Lower leg skin (tissue), 4 donors: ENCODE measurements around the gene TNFSF8. TPM values are rescaled to one million over a fixed set of nuclear protein-coding genes. Genes with fewer than 3 reads are reported as not detected.

Experiments used
- DNase-seq, 2 donors: peaks; one replicate each; pipeline ENCODE4 v3.0.0-alpha.2; 2019; ENCODE audit warnings: low spot score in 2 of 2
- H3K4me3 ChIP-seq: fragments of 200-600 bp; sonication (generic); 2 replicates; pipeline ENCODE4 v1.5.1; 2017; ENCODE audit warnings: mild to moderate bottlenecking, low read depth; ENCODE audit not compliant: poor library complexity, severe bottlenecking
- POLR2A ChIP-seq, 2 donors: fragments of 450-650 bp; IDR thresholded peaks; one replicate each; pipeline ENCODE4 v1.6.1; 2016 to 2017; ENCODE audit warnings: antibody characterized with exemption in 2 of 2, mild to moderate bottlenecking in 1 of 2, moderate library complexity in 1 of 2
- WGBS, 2 donors: methylation state at CpG; one replicate each; pipeline ENCODE4 v1.1.5; 2018; 5-methylcytosine and 5-hydroxymethylcytosine counted together
- intact Hi-C: fragments of 100-400 bp; cut with DNase I; formaldehyde crosslinking; loops from one replicate; pipeline ENCODE4 v1.15.0; 2023; ENCODE audit warnings: low total_unique reads
- total RNA-seq, 4 donors: library from RNA; depleted of rRNA; stranded (reverse); fragments of >200 nt; gene quantifications; one replicate each; pipeline ENCODE4 v1.1.0, GENCODE V29; 2016
- TF ChIP-seq, protein P1 (sequence below), 3 donors: fragments of 450-650 bp; IDR thresholded peaks; one replicate each; pipeline ENCODE4 v1.5.1; 2016; ENCODE audit warnings: antibody characterized with exemption in 3 of 3, mild to moderate bottlenecking in 3 of 3, moderate library complexity in 2 of 3

TNFSF8 gene
- total RNA-seq, 4 donors from 2014 or later = 0.27 to 2.5 (median 0.93) TPM

DNA sequence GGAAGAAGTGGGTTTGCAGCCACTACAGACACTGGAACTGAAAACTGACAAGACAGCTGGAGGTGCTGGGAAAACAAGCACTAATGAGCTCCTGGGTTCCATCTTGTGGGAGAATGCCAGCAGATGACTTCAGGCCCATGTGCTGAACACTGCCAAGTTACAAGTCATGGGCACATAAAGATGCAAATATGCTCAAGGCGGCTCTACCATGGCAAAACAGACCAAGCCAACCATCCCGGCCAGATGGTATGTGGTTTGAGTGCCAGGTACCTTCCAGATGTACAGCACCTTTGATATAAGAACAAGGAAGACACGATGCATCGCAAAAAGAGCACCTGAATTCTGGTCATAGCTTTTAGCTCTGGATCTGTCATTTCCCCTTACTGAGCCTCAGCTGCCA, 19.9 kb downstream of the TNFSF8 start:
- no peak overlapping the region for H3K4me3 ChIP-seq
- DNase-seq = no peak
- intact Hi-C loops = loop anchor here (5.0 kb wide), 1 partner anchor 173 kb away; no protein-coding TSS in a partner anchor
- WGBS, 2 donors = 48 to 66% methylated on average over 4 of the region's 4 CpGs
- no peak for TF ChIP-seq POLR2A (IDR thresholded peaks at IDR 0.05)
- TF ChIP-seq, protein P1, sequence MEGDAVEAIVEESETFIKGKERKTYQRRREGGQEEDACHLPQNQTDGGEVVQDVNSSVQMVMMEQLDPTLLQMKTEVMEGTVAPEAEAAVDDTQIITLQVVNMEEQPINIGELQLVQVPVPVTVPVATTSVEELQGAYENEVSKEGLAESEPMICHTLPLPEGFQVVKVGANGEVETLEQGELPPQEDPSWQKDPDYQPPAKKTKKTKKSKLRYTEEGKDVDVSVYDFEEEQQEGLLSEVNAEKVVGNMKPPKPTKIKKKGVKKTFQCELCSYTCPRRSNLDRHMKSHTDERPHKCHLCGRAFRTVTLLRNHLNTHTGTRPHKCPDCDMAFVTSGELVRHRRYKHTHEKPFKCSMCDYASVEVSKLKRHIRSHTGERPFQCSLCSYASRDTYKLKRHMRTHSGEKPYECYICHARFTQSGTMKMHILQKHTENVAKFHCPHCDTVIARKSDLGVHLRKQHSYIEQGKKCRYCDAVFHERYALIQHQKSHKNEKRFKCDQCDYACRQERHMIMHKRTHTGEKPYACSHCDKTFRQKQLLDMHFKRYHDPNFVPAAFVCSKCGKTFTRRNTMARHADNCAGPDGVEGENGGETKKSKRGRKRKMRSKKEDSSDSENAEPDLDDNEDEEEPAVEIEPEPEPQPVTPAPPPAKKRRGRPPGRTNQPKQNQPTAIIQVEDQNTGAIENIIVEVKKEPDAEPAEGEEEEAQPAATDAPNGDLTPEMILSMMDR (IDR thresholded peaks at IDR 0.05) = no peak

DNA sequence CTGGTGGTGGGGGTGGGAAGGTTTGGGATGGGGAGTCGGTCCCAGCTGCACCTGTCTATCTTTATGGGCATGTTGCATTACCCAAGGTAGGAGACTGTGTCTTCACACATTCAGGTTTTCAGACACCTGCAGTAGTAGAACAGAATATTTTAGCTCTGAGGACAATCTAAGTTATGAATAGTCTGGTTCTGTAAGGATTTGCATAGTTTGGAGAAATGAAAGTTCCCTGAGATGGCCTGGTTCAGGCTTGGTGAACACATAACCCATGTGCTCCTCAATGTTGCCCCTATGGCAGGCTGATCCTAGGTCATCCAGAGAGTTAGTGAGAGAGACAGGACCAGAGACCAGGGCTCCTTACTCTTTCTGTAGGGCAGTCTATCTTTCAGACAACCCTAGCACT, 20.7 kb downstream of the TNFSF8 start:
- DNase-seq = no peak
- TF ChIP-seq, protein P1 (IDR thresholded peaks at IDR 0.05) = no peak
- TF ChIP-seq POLR2A (IDR thresholded peaks at IDR 0.05) = no peak
- intact Hi-C loops = loop anchor here (5.0 to 10.0 kb wide), 2 partner anchors 105 to 172 kb away; no protein-coding TSS in a partner anchor
- no peak overlapping the region for H3K4me3 ChIP-seq
- 91 to 100% methylated on average over 1 of the region's 1 CpG for WGBS, 2 donors

DNA sequence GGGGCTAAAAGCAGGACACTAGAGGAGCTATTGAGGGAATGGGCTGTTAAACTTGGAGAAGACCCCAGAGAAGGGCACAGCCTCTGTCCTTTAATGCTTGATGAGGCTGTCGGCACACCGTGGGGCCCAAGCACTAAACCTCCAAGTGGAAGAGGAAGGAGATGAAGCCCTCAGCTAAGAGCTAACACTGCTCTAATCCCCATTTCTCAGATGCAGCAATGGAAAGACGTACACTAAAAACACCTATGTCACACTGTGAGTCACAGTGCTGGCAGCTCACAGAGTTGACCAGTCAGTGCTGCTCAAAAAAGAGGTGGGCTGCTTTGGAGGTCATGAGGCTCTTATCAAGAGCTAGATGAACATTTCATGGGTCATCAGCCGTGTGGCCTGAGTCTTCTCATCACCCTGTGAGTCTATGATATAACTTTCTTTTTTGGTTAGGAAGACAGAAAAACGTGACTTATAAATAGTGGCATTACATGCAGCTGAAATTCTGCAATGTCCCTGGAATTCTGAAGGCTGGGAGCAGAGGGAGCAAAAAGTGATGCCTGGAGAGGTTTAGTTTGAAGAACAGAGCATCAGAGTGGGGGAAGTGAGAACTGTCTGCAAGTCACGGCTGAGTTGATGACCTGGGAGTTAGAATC, 21.5 kb downstream of the TNFSF8 start:
- WGBS, 2 donors = 79 to 91% methylated on average over 6 of the region's 6 CpGs
- intact Hi-C loops = loop anchor here (10.0 kb wide), 1 partner anchor 106 kb away; no protein-coding TSS in a partner anchor
- TF ChIP-seq, protein P1 (IDR thresholded peaks at IDR 0.05) = no peak
- TF ChIP-seq POLR2A (IDR thresholded peaks at IDR 0.05) = no peak
- H3K4me3 ChIP-seq = no peak overlapping the region
- DNase-seq = no peak

DNA sequence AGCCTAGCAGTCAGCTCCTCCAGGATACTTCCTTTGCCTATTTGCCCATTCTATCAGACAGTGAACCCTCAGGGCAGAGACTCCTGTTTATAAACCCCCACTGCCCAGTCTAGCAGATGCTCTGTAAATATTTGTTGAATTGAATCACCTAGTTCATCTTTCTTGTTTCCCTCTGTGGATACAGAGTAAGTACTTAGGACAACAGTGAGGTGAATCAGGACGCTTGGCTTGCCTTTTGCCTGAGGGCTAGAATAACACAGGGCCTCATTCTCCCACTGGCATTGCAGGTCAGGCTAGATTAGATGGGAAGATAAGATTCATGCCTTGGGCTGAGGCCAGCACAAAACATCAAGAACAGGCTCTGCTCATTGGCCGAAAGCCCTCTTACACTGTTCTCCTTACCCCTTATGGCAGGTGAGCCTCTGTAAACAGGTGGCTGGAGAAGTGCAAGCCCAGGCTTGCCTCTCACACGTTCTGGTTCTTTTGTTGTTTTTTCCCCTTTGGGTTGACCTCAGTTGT, 22.2 kb downstream of the TNFSF8 start:
- TF ChIP-seq, protein P1 (IDR thresholded peaks at IDR 0.05) = no peak
- TF ChIP-seq POLR2A (IDR thresholded peaks at IDR 0.05) = no peak
- WGBS, 2 donors = 55 to 59% methylated on average over 3 of the region's 3 CpGs
- H3K4me3 ChIP-seq = no peak overlapping the region
- DNase-seq = no peak
- intact Hi-C loops = loop anchor here (10.0 kb wide), 1 partner anchor 107 kb away; no protein-coding TSS in a partner anchor

DNA sequence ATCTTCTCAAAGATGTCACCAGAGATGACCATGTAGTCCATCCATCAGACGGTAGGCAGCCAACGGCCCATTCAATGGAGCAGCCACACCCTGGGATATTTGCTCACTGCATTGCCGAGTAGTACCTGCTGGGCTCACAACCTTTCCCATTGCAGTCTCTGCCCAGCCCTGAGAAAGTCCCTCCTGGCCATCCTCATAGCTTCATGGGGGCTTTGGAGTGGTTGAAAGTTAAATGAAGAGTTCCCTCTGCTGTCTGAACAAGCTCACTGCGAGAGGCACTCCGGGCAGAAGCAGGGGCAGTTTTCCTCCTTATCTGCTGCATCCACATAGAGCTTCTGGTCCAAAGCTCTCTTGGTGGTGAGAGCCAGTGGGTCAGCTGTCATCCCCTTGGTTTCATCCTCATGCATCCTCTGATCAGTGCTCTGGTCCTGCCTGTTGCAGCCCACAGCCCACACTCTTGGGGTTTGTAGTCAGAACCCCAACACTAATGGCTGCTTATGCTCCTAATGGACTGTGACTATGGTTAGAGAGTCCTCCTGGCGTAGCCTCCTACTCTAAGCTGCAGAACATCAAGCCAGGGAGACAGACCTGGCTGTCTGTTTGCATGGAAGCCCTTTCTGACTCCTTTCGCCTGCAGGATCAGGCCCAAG, 23.3 kb downstream of the TNFSF8 start:
- no peak for TF ChIP-seq POLR2A (IDR thresholded peaks at IDR 0.05)
- TF ChIP-seq, protein P1 (IDR thresholded peaks at IDR 0.05) = no peak
- H3K4me3 ChIP-seq = no peak overlapping the region
- 74 to 75% methylated on average over 7 of the region's 7 CpGs for WGBS, 2 donors
- intact Hi-C loops = loop anchor here (10.0 kb wide), 1 partner anchor 108 kb away; no protein-coding TSS in a partner anchor
- no peak for DNase-seq
